CD8-positive, alpha-beta memory T cell (primary cell): Measurements from ENCODE around the gene ARID1A. TPM values are rescaled to one million over a fixed set of nuclear protein-coding genes. Genes with fewer than 3 reads are reported as not detected.

Experiments used
- CTCF ChIA-PET: fragments of 350-600 bp; sonication (Branson Sonifier 250); formaldehyde crosslinking; loops from one replicate; lab custom pipeline; 2021; ENCODE audit warnings: antibody characterized with exemption; lab: Charles Lee
- POLR2A ChIA-PET: fragments of 350-600 bp; sonication (Branson Sonifier 250); formaldehyde crosslinking; loops from one replicate; lab custom pipeline; 2021; ENCODE audit warnings: antibody characterized with exemption; lab: Charles Lee
- DNase-seq, 5 donors: peaks; one replicate each; pipeline versions ENCODE4 v3.0.0 to v3.0.0-alpha.2; 2020 to 2022; ENCODE audit warnings: mixed read lengths in 1 of 5
- H3K27ac ChIP-seq: one replicate; pipeline ENCODE4 v1.7.0; 2013; ENCODE audit warnings: low read depth, mild to moderate bottlenecking, low read length, moderate library complexity
- H3K27me3 ChIP-seq: 2 replicates; pipeline ENCODE4 v1.7.0; 2013; ENCODE audit warnings: low read length, mild to moderate bottlenecking; ENCODE audit not compliant: insufficient read depth, poor library complexity, severe bottlenecking
- H3K36me3 ChIP-seq: 2 replicates; pipeline ENCODE4 v1.7.0; 2013; ENCODE audit warnings: mild to moderate bottlenecking, low read length, moderate library complexity; ENCODE audit not compliant: insufficient read depth
- H3K4me1 ChIP-seq: 2 replicates; pipeline ENCODE4 v1.7.0; 2013; ENCODE audit warnings: mild to moderate bottlenecking, low read length, moderate library complexity; ENCODE audit not compliant: insufficient read depth
- H3K4me3 ChIP-seq: 2 replicates; pipeline ENCODE4 v1.7.0; 2013; ENCODE audit warnings: mild to moderate bottlenecking, low read length
- H3K9me3 ChIP-seq: 2 replicates; pipeline ENCODE4 v1.7.0; 2013; ENCODE audit warnings: mild to moderate bottlenecking, low read length
- H3K27ac Mint-ChIP-seq, 8 donors: one replicate each; pipeline ENCODE4 v1.8.0; 2020 to 2021; ENCODE audit warnings: mixed read lengths in 8 of 8, mild to moderate bottlenecking in 6 of 8, inconsistent platforms in 3 of 8, moderate library complexity in 3 of 8
- H3K27me3 Mint-ChIP-seq, 2 donors: one replicate each; pipeline ENCODE4 v1.8.0; 2020 to 2021; ENCODE audit warnings: mixed read lengths in 2 of 2, mild to moderate bottlenecking in 1 of 2, moderate library complexity in 1 of 2
- H3K36me3 Mint-ChIP-seq, 3 donors: one replicate each; pipeline ENCODE4 v1.8.0; 2020 to 2021; ENCODE audit warnings: mixed read lengths in 3 of 3, inconsistent platforms in 1 of 3, mild to moderate bottlenecking in 1 of 3
- H3K4me1 Mint-ChIP-seq, 3 donors: one replicate each; pipeline ENCODE4 v1.8.0; 2020 to 2021; ENCODE audit warnings: mixed read lengths in 3 of 3, inconsistent platforms in 1 of 3, mild to moderate bottlenecking in 1 of 3
- H3K4me3 Mint-ChIP-seq, 7 donors: one replicate each; pipeline ENCODE4 v1.8.0; 2020 to 2021; ENCODE audit warnings: mixed read lengths in 7 of 7, mild to moderate bottlenecking in 6 of 7, moderate library complexity in 4 of 7, inconsistent platforms in 2 of 7
- H3K9me3 Mint-ChIP-seq, 5 donors: one replicate each; pipeline ENCODE4 v1.8.0; 2020 to 2022; ENCODE audit warnings: mixed read lengths in 5 of 5, mild to moderate bottlenecking in 3 of 5, moderate library complexity in 2 of 5, inconsistent platforms in 1 of 5
- polyA plus RNA-seq: library from polyadenylated mRNA; unstranded; fragments of 300-500 nt; fragmentation: Illumina TruSeq; gene quantifications from one replicate; pipeline ENCODE4 v1.2.3, GENCODE V29; 2021
- total RNA-seq, 2 experiments: library from RNA; stranded (reverse); gene quantifications; one replicate each; pipeline ENCODE4 v1.2.3, GENCODE V29; 2021

ARID1A gene
- total and polyA plus RNA-seq, 3 experiments from 2014 or later: 31.6 to 90.9 (median 88.4) TPM

DNA sequence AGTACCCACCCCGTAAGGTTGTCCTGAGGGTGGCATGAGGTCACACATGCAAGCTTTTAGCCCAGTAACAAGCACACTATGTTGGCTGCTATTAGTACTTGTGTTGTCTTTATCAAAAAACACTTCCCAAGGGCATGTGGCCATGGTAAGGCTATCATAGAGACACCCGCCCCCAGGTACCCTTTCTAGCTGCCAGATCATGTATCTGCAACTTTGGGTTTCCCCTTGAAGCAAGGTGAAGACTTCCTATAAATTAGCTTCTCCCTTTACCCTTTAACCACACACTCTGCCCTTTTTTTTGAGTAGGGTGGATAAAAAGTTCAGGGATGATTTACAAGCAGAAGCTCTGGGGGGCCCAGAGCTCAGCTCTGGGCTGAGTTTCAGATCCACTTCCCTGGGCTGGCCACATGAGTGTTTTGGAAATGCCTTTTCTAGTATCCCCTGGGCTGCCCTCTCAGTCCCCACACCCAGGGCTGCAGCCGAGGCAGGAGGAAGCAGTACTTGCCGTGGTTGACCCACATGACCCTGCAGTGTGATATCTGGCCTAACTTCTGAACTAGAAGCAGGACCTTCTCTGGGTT lies 132.7 kb downstream of the ARID1A start:
- H3K4me1 Mint-ChIP-seq: peaks cover 68 to 81% (median 76%) of the 10 kb centered on the region in 3 donors
- H3K4me1 ChIP-seq: peaks cover 67% of the 10 kb centered on the region
- peak overlapping the region; percentile 39 for H3K4me3 ChIP-seq
- peak overlapping the region; percentile 93 to 100 (median 100) for H3K27ac Mint-ChIP-seq
- H3K36me3 ChIP-seq: no peaks in the 10 kb centered on the region
- H3K4me3 Mint-ChIP-seq: peak overlapping the region; percentile 90 to 97 (median 92)
- no peaks in the 10 kb centered on the region for H3K9me3 ChIP-seq
- H3K27ac ChIP-seq: peak overlapping the region; percentile 49
- peaks cover 0 to 52% (median 5%) of the 10 kb centered on the region in 3 donors for H3K36me3 Mint-ChIP-seq
- H3K27me3 Mint-ChIP-seq: peaks cover 0 to under 1% of the 10 kb centered on the region in 2 donors
- DNase-seq: peak in 2 of 5 donors; percentile 18 to 21
- POLR2A ChIA-PET: interaction anchor here (0.6 kb wide), 2 partner anchors 26 to 81 kb away, joined by 3 to 8 read pairs; no protein-coding TSS in a partner anchor
- no peaks in the 10 kb centered on the region for H3K27me3 ChIP-seq
- CTCF ChIA-PET: interaction anchor here (1.0 to 6.5 kb wide), 4 partner anchors 7 to 100 kb away, joined by 3 to 79 read pairs (median 5); no protein-coding TSS in a partner anchor
- H3K9me3 Mint-ChIP-seq: no peaks in the 10 kb centered on the region

DNA sequence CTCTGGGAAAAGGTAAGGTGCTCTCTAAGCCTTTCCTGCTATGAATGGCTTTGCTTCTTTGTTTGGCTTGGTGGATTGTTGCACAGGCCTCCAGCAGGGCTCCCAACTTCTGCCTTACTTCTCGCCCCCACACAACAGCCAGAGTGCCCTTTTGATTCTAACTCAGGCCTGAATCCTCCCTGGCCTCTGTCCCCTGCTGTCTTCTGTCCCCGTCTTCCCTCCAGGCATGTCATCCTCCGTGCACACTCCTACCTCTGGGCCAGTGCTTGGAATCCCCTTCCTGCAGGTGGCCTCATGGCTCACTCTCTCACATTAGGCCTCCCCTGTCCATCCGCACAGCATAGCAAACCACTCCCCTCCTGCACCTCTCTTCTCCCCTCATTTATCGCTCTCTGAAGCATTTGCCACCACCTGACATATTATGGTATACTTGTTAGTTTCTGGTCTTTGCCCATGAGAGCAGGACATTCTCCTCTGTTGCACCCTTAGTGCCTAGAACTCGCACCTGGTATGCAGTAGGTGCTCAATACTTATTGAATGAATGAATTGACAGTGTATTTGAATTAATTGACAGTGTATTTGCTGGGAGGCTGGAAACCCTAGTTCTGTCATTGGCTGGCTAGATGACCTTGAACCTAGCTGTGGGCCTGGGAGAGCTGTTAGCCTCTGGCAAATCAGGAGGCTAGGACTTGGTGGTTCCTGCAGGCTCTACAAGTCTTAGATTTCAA lies 133.5 kb downstream of the ARID1A start:
- Mint-ChIP-seq H3K36me3 (peaks cover 0 to 59% (median 5%) of the 10 kb centered on the region in 3 donors), H3K27me3 (peaks cover 0 to 2% of the 10 kb centered on the region in 2 donors), H3K4me1 (peaks cover 77 to 90% (median 85%) of the 10 kb centered on the region in 3 donors), H3K4me3 (peak overlapping the region; percentile 90 to 97 (median 92)), H3K27ac (peak overlapping the region; percentile 64 to 100 (median 100)), H3K9me3 (no peaks in the 10 kb centered on the region)
- Histone ChIP-seq H3K4me1 (peaks cover 74% of the 10 kb centered on the region), H3K27ac (peak overlapping the region; percentile 49), H3K27me3 (no peaks in the 10 kb centered on the region), H3K4me3 (no peak overlapping the region), H3K36me3 (no peaks in the 10 kb centered on the region), H3K9me3 (no peaks in the 10 kb centered on the region)
- no peak for DNase-seq
- CTCF ChIA-PET: interaction anchor here (0.6 to 6.5 kb wide), 6 partner anchors 8 to 101 kb away, joined by 3 to 79 read pairs (median 5); no protein-coding TSS in a partner anchor
- POLR2A ChIA-PET: interaction anchor here (0.5 kb wide), 1 partner anchor 14 kb away, joined by 3 read pairs; no protein-coding TSS in a partner anchor

DNA sequence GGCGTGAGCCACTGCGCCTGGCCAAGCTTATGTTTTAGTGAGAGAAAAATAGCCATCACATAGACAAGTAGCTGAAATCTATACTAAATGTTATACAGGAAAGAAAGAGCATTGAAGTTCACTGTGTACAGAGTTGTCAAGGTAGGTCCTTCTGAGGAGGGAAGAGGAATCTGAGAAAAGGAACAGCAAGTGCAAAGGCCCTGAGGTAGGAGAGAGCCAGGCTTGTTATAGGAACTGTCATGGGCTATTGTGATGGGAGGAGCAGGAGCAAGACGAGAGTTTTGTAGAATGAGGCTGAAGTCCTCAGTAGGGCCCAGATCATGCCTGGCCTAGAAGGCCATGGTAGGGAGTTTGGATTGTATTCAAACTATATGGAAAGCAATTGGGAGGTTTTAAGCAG lies 135.2 kb downstream of the ARID1A start:
- Histone ChIP-seq H3K4me3 (no peak overlapping the region), H3K4me1 (peaks cover 68% of the 10 kb centered on the region), H3K27me3 (no peaks in the 10 kb centered on the region), H3K36me3 (peaks cover 6% of the 10 kb centered on the region), H3K9me3 (no peaks in the 10 kb centered on the region), H3K27ac (no peak overlapping the region)
- ChIA-PET CTCF (interaction anchor here (0.7 to 6.5 kb wide), 6 partner anchors 10 to 70 kb away, joined by 3 to 79 read pairs (median 5); partner anchors contain the start of gene GPATCH3), POLR2A (no interaction called here)
- peaks cover 0 to 2% of the 10 kb centered on the region in 2 donors for H3K27me3 Mint-ChIP-seq
- H3K4me3 Mint-ChIP-seq: peak overlapping the region in 3 of 7 donors; percentile 3 to 62 (median 24)
- no peak for DNase-seq
- H3K4me1 Mint-ChIP-seq: peaks cover 79 to 82% (median 81%) of the 10 kb centered on the region in 3 donors
- H3K36me3 Mint-ChIP-seq: peaks cover 0 to 74% (median 6%) of the 10 kb centered on the region in 3 donors
- peak overlapping the region; percentile 98 to 100 (median 100) for H3K27ac Mint-ChIP-seq
- no peaks in the 10 kb centered on the region for H3K9me3 Mint-ChIP-seq

Other genes with a start within 250 kb of the ARID1A start
- gene HMGN2, start 223.6 kb upstream of the ARID1A start, total RNA-seq: 100 to 1,000 TPM; 877 to 878 TPM
- gene HMGN2, start 223.6 kb upstream of the ARID1A start, polyA plus RNA-seq: 599 TPM
- 100 to 1,000 TPM; 187 to 189 TPM for gene RPS6KA1, start 166.3 kb upstream of the ARID1A start, total RNA-seq
- 193 TPM for gene RPS6KA1, start 166.3 kb upstream of the ARID1A start, polyA plus RNA-seq
- gene PIGV, start 91.9 kb downstream of the ARID1A start, total RNA-seq: 10 to 100 TPM; 23.6 to 24.9 TPM
- 19.1 TPM for gene PIGV, start 91.9 kb downstream of the ARID1A start, polyA plus RNA-seq
- gene ZDHHC18, start 130.7 kb downstream of the ARID1A start, total RNA-seq: 10 to 100 TPM; 61.5 to 66.0 TPM
- gene ZDHHC18, start 130.7 kb downstream of the ARID1A start, polyA plus RNA-seq: 21.7 TPM
- gene SFN, start 167.1 kb downstream of the ARID1A start, total RNA-seq: under 1 TPM in 1 of 2 experiments, not detected in 1; 0.37 TPM
- gene SFN, start 167.1 kb downstream of the ARID1A start, polyA plus RNA-seq: not detected
- 10 to 100 TPM; 60.2 to 69.9 TPM for gene GPN2, start 194.3 kb downstream of the ARID1A start, total RNA-seq
- 18.8 TPM for gene GPN2, start 194.3 kb downstream of the ARID1A start, polyA plus RNA-seq
- gene GPATCH3, start 204.5 kb downstream of the ARID1A start, total RNA-seq: 10 to 100 TPM; 20.0 to 21.3 TPM
- gene GPATCH3, start 204.5 kb downstream of the ARID1A start, polyA plus RNA-seq: 15.2 TPM
- gene NR0B2, start 218.0 kb downstream of the ARID1A start, total RNA-seq: not detected
- gene NR0B2, start 218.0 kb downstream of the ARID1A start, polyA plus RNA-seq: not detected
- gene NUDC, start 225.7 kb downstream of the ARID1A start, total RNA-seq: 100 to 1,000 TPM; 167 to 168 TPM
- gene NUDC, start 225.7 kb downstream of the ARID1A start, polyA plus RNA-seq: 122 TPM